Measurements from ENCODE around the gene OLFML2B.

Gene OLFML2B

GRCh38 chr1:161953256-161953920 lies 70.3 kb downstream of the OLFML2B start:
- no peaks in the 10 kb centered on the region for H3K79me2 ChIP-seq (ENCODE audit: control insufficient read depth, low read length)
- peaks cover 9% of the 10 kb centered on the region; the same call in 1 of the 2 replicates for H3K36me3 ChIP-seq (ENCODE audit: control insufficient read depth, low read length)
- no peaks in the 10 kb centered on the region for H3K9me3 ChIP-seq (ENCODE audit: control insufficient read depth, insufficient read depth, low read length)
- H3K4me2 ChIP-seq (ENCODE audit: low read length) = no peak overlapping the region
- no peaks in the 10 kb centered on the region; the same call in 1 of the 2 replicates for H3K9me2 ChIP-seq (replicated peaks; ENCODE audit: control insufficient read depth, low read length)
- TF ChIP-seq EZH2phosphoT487 (IDR thresholded peaks at IDR 0.05; ENCODE audit: borderline replicate concordance, low read length) (no peak), CTCF (IDR thresholded peaks at IDR 0.05; ENCODE audit: low read depth, low read length, poor library complexity, severe bottlenecking) (no peak)
- H3K27me3 ChIP-seq (ENCODE audit: control insufficient read depth, low read length) = no peaks in the 10 kb centered on the region
- H4K20me1 ChIP-seq (ENCODE audit: control insufficient read depth, insufficient read depth, low read depth, low read length) = no peaks in the 10 kb centered on the region
- H3K4me3 ChIP-seq (ENCODE audit: low read length) = no peak overlapping the region
- H3F3A ChIP-seq (ENCODE audit: control insufficient read depth, insufficient read depth) = no peaks in the 10 kb centered on the region
- H3K27ac ChIP-seq (ENCODE audit: low read depth, low read length) = no peak overlapping the region
- no peaks in the 10 kb centered on the region for H3K4me1 ChIP-seq (ENCODE audit: control insufficient read depth, low read length)

GRCh38 chr1:161952607-161953172 lies 71.0 kb downstream of the OLFML2B start:
- H3K9me3 ChIP-seq (ENCODE audit: control insufficient read depth, insufficient read depth, low read length) = no peaks in the 10 kb centered on the region
- no peaks in the 10 kb centered on the region; the same call in 1 of the 2 replicates for H3K9me2 ChIP-seq (replicated peaks; ENCODE audit: control insufficient read depth, low read length)
- H3K27me3 ChIP-seq (ENCODE audit: control insufficient read depth, low read length) = no peaks in the 10 kb centered on the region
- H3K27ac ChIP-seq (ENCODE audit: low read depth, low read length) = no peak overlapping the region
- H3F3A ChIP-seq (ENCODE audit: control insufficient read depth, insufficient read depth) = no peaks in the 10 kb centered on the region
- H3K4me1 ChIP-seq (ENCODE audit: control insufficient read depth, low read length) = no peaks in the 10 kb centered on the region
- no peaks in the 10 kb centered on the region for H3K79me2 ChIP-seq (ENCODE audit: control insufficient read depth, low read length)
- no peak overlapping the region for H3K4me3 ChIP-seq (ENCODE audit: low read length)
- H4K20me1 ChIP-seq (ENCODE audit: control insufficient read depth, insufficient read depth, low read depth, low read length) = no peaks in the 10 kb centered on the region
- TF ChIP-seq EZH2phosphoT487 (IDR thresholded peaks at IDR 0.05; ENCODE audit: borderline replicate concordance, low read length) (no peak), CTCF (IDR thresholded peaks at IDR 0.05; ENCODE audit: low read depth, low read length, poor library complexity, severe bottlenecking) (no peak)
- 0 out of 2 replicates have a peak, but pooled peaks cover 2% of the 10 kb centered on the region for H3K36me3 ChIP-seq (ENCODE audit: control insufficient read depth, low read length)
- H3K4me2 ChIP-seq (ENCODE audit: low read length) = no peak overlapping the region

GRCh38 chr1:161951646-161952045 lies 72.0 kb downstream of the OLFML2B start:
- Histone ChIP-seq H3K79me2 (ENCODE audit: control insufficient read depth, low read length) (no peaks in the 10 kb centered on the region), H3K27me3 (ENCODE audit: control insufficient read depth, low read length) (no peaks in the 10 kb centered on the region), H3K27ac (ENCODE audit: low read depth, low read length) (no peak overlapping the region), H3K4me1 (ENCODE audit: control insufficient read depth, low read length) (no peaks in the 10 kb centered on the region), H3K4me2 (ENCODE audit: low read length) (no peak overlapping the region), H3K4me3 (ENCODE audit: low read length) (no peak overlapping the region), H3F3A (ENCODE audit: control insufficient read depth, insufficient read depth) (no peaks in the 10 kb centered on the region), H3K9me2 (replicated peaks; ENCODE audit: control insufficient read depth, low read length) (no peaks in the 10 kb centered on the region; the same call in 1 of the 2 replicates), H3K9me3 (ENCODE audit: control insufficient read depth, insufficient read depth, low read length) (no peaks in the 10 kb centered on the region), H4K20me1 (ENCODE audit: control insufficient read depth, insufficient read depth, low read depth, low read length) (no peaks in the 10 kb centered on the region), H3K36me3 (ENCODE audit: control insufficient read depth, low read length) (no peaks in the 10 kb centered on the region)
- TF ChIP-seq CTCF (IDR thresholded peaks at IDR 0.05; ENCODE audit: low read depth, low read length, poor library complexity, severe bottlenecking) = no peak
